ENCODE measurements around the gene DNAI4. TPM values are rescaled to one million over a fixed set of nuclear protein-coding genes. Genes with fewer than 3 reads are reported as not detected.

The DNAI4 gene
- total RNA-seq, 3 donors from 2014 or later = 9.4 to 26.2 (median 24.3) TPM

DNA sequence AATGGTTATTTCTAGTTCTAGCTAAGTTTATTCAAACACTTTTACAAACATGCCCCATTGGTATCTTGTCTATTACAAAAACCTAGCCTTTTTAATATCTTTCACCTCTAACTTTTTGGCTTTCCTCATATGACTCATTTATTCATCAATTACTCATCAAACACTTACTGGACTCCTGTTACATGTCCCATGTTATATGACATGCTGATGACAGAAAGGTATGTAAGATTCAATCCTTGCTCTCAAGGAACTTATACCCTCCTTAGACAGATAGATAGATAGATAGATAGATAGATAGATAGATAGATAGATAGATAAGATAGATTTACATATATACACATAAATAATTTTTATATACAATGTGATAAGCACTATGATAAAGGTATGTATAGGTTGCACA is 89.7 kb downstream of the DNAI4 start:
- Histone ChIP-seq H3K27ac (no peak overlapping the region), H3K9me3 (no peaks in the 10 kb centered on the region), H3K27me3 (no peaks in the 10 kb centered on the region), H3K36me3 (no peaks in the 10 kb centered on the region), H3K4me1 (no peaks in the 10 kb centered on the region), H3K4me3 (no peak overlapping the region)
- no peak for DNase-seq (ENCODE audit: low spot score in 2 of 2)
- intact Hi-C loops (cut with DNase I; ENCODE audit: low total_unique reads) = no loop called here
- TF ChIP-seq, protein P1, sequence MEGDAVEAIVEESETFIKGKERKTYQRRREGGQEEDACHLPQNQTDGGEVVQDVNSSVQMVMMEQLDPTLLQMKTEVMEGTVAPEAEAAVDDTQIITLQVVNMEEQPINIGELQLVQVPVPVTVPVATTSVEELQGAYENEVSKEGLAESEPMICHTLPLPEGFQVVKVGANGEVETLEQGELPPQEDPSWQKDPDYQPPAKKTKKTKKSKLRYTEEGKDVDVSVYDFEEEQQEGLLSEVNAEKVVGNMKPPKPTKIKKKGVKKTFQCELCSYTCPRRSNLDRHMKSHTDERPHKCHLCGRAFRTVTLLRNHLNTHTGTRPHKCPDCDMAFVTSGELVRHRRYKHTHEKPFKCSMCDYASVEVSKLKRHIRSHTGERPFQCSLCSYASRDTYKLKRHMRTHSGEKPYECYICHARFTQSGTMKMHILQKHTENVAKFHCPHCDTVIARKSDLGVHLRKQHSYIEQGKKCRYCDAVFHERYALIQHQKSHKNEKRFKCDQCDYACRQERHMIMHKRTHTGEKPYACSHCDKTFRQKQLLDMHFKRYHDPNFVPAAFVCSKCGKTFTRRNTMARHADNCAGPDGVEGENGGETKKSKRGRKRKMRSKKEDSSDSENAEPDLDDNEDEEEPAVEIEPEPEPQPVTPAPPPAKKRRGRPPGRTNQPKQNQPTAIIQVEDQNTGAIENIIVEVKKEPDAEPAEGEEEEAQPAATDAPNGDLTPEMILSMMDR (IDR thresholded peaks at IDR 0.05) = no peak
- no peak for TF ChIP-seq POLR2A (IDR thresholded peaks at IDR 0.05)
- no peak for TF ChIP-seq POLR2AphosphoS5 (IDR thresholded peaks at IDR 0.05)

DNA sequence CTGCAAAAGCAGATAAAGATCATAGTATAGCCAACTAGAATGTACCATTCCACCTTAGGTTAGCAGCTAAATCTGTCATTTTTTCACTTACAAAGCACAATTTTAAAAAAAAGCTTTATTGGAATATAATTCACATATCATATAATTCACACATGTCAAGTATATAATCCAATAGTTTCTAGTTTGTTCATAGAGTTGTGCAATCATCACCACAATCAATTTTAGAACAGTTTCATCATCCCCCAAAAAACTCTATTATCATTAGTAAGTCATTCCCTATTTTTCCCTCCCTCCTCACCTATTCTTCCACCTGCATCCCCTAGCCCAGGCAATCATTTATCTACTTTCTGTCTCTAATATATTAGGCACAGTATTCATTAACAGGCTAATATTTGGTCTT is 91.5 kb downstream of the DNAI4 start:
- no peaks in the 10 kb centered on the region for H3K36me3 ChIP-seq
- no peak for DNase-seq (ENCODE audit: low spot score in 2 of 2)
- no peaks in the 10 kb centered on the region for H3K4me1 ChIP-seq
- no peak overlapping the region for H3K27ac ChIP-seq
- H3K27me3 ChIP-seq = no peaks in the 10 kb centered on the region
- H3K4me3 ChIP-seq = no peak overlapping the region
- TF ChIP-seq POLR2A (IDR thresholded peaks at IDR 0.05) (no peak), POLR2AphosphoS5 (IDR thresholded peaks at IDR 0.05) (no peak)
- TF ChIP-seq, protein P1 (IDR thresholded peaks at IDR 0.05) = no peak
- intact Hi-C loops (cut with DNase I; ENCODE audit: low total_unique reads) = no loop called here
- no peaks in the 10 kb centered on the region for H3K9me3 ChIP-seq

DNA sequence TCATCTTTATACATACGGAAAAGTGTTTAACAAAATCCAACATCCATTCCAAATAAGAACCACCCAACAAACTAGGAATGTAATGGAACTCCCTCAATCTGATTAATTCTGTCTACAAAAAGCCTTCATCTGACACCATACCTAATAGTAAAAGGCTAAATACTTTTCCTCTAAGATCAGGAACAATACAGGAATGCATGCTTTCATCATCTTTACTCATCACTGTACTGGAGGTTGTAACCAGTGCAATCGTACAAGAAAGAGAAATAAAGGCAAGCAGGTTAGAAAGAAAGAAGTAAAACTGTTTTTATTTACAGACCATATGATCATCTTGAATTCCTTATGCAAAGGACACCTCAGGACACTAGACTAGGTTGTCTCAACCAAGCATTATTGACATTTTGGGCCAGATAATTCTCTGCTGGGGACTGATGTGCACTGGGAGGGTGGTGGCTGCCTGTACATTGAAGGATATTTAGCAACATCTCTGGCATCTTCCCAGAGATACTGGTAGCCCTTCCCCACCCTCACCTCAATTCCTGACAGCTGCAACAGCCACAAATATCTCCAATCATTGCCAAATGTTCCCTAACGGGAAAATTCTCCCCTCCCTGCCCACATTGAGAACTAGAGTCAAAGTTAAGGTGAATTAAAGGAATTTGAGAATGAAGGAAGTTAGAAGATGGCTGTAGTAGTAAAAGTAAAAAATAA is 93.0 kb downstream of the DNAI4 start:
- TF ChIP-seq, protein P1 (IDR thresholded peaks at IDR 0.05) = no peak
- TF ChIP-seq POLR2A (IDR thresholded peaks at IDR 0.05) (no peak), POLR2AphosphoS5 (IDR thresholded peaks at IDR 0.05) (no peak)

DNA sequence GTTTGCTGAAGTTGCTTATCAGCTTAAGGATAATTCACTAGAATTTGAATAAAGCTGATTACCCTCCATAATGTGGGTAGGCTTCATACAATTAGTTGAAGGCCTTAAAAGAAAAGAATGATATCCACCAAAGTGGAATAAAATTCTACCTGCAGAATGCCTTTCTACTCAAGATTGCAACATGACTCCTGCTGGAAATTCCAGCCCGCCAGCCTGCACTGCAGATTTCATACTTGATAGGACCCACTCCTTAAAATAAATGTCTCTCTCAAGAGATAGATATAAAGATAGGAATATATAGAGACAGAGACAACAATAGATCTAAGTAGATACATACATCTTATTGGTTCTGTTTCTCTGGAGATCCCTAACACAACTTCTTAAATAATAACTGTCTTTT is 99.9 kb downstream of the DNAI4 start:
- Histone ChIP-seq H3K27me3 (no peaks in the 10 kb centered on the region), H3K9me3 (no peaks in the 10 kb centered on the region), H3K27ac (no peak overlapping the region), H3K4me1 (no peaks in the 10 kb centered on the region), H3K4me3 (no peak overlapping the region), H3K36me3 (no peaks in the 10 kb centered on the region)
- no peak for DNase-seq (ENCODE audit: low spot score in 2 of 2)
- intact Hi-C loops (cut with DNase I; ENCODE audit: low total_unique reads) = no loop called here
- TF ChIP-seq POLR2AphosphoS5 (IDR thresholded peaks at IDR 0.05) = no peak
- TF ChIP-seq, protein P1 (IDR thresholded peaks at IDR 0.05) = no peak
- TF ChIP-seq POLR2A (IDR thresholded peaks at IDR 0.05) = no peak

More for the DNA sequence above, 93.0 kb downstream of the DNAI4 start:
- H3K27me3 ChIP-seq = no peaks in the 10 kb centered on the region
- DNase-seq (ENCODE audit: low spot score in 2 of 2) = no peak
- no peaks in the 10 kb centered on the region for H3K4me1 ChIP-seq
- H3K4me3 ChIP-seq = no peak overlapping the region
- H3K9me3 ChIP-seq = no peaks in the 10 kb centered on the region
- H3K36me3 ChIP-seq = no peaks in the 10 kb centered on the region
- intact Hi-C loops (cut with DNase I; ENCODE audit: low total_unique reads) = no loop called here
- H3K27ac ChIP-seq = no peak overlapping the region

DNA sequence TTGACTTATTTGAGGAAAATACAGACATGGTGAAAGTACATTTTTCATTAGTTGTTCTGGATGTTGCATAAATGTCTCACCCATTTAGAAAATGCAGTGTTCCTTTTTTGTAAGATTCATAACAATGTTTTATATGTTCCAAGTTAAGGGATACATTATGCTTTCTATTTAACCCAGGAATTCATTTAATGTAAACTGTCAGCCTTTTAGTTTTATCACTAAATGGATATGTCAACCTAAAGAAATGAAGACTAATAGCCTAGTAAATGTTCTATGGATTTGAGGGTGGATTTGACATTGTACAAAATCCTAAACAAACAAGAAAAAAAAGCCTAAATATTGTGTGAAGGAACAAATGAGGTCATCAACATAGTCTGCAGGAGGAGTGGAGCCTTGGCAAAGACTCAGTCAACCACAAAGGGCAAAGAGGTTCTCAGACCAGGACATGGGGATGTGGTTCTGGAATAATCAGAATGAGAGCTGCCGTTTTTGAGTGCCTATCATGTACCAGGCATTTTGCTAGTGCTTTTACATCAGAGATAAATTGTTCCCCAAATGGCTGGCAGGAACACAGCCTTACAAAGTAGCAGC is 114.8 kb downstream of the DNAI4 start:
- no peaks in the 10 kb centered on the region for H3K9me3 ChIP-seq
- H3K4me3 ChIP-seq = no peak overlapping the region
- no peaks in the 10 kb centered on the region for H3K27me3 ChIP-seq
- no peaks in the 10 kb centered on the region for H3K36me3 ChIP-seq
- intact Hi-C loops (cut with DNase I; ENCODE audit: low total_unique reads) = no loop called here
- no peak for DNase-seq (ENCODE audit: low spot score in 2 of 2)
- H3K4me1 ChIP-seq = no peaks in the 10 kb centered on the region
- TF ChIP-seq POLR2A (IDR thresholded peaks at IDR 0.05) = no peak
- TF ChIP-seq POLR2AphosphoS5 (IDR thresholded peaks at IDR 0.05) = no peak
- TF ChIP-seq, protein P1 (IDR thresholded peaks at IDR 0.05) = no peak
- H3K27ac ChIP-seq = no peak overlapping the region
